Measurements from ENCODE around the gene MOBP. TPM values are rescaled to one million over a fixed set of nuclear protein-coding genes. Genes with fewer than 3 reads are reported as not detected.

Gene MOBP
- total and polyA plus RNA-seq, 2 of the 8 experiments (the other 6 are each of a cell fraction or from before 2014, with no cell fraction given) = 0.06 to 0.50 TPM

DNA sequence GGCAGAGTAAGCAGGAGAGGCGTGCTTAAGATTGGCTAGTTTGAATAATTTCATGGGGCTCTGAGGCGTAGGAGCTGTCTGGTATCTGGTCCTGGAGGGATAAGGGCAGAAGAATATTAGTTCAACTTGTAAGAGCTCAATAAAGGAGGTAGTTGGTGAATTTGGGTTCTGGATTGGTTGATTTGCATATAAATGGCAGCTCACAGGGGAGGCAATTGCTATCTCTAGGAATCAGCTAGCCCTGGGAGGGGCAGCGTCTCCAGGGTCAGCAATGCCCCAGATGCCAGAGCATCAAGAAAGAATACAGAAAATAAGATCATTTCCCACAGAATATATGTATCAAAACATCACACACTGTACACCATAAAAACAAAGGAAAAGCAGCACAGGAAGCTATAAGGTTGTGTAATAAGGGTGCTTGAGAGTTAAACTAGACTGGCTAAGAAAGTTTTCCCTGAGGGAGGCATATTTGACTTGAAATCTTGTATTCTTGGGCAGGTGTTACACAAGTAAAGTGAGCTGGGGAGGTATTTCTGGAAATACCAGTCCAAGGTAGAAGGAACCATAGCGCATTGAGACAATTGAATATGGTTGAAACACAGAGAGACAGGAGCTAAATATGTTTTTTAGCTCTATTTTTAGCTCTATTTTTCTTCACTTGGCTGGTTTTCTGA lies 6.1 kb downstream of the MOBP start (continued):
- TF ChIP-seq POU5F1 (IDR thresholded peaks at IDR 0.05; ENCODE audit: low read depth, low read length) (peak; percentile 72), ASH2L (IDR thresholded peaks at IDR 0.05; ENCODE audit: low read length) (no peak), JUN (IDR thresholded peaks at IDR 0.05; ENCODE audit: low read depth, low read length) (peak; percentile 43; the same call in 1 of the 2 replicates), BCL11A (IDR thresholded peaks at IDR 0.05; ENCODE audit: low read depth in 2 of 2, low read length in 2 of 2) (no peak), RFX5 (IDR thresholded peaks at IDR 0.05; ENCODE audit: borderline replicate concordance, low read depth, low read length) (no peak), KDM5A (IDR thresholded peaks at IDR 0.05; ENCODE audit: low read length) (no peak), TEAD4 (IDR thresholded peaks at IDR 0.05; ENCODE audit: low read depth, low read length) (no peak), SP1 (IDR thresholded peaks at IDR 0.05; ENCODE audit: low read depth, low read length) (0 out of 2 replicates have a peak, but pooled peaks have one; percentile 24)
- TF ChIP-seq, protein P1, sequence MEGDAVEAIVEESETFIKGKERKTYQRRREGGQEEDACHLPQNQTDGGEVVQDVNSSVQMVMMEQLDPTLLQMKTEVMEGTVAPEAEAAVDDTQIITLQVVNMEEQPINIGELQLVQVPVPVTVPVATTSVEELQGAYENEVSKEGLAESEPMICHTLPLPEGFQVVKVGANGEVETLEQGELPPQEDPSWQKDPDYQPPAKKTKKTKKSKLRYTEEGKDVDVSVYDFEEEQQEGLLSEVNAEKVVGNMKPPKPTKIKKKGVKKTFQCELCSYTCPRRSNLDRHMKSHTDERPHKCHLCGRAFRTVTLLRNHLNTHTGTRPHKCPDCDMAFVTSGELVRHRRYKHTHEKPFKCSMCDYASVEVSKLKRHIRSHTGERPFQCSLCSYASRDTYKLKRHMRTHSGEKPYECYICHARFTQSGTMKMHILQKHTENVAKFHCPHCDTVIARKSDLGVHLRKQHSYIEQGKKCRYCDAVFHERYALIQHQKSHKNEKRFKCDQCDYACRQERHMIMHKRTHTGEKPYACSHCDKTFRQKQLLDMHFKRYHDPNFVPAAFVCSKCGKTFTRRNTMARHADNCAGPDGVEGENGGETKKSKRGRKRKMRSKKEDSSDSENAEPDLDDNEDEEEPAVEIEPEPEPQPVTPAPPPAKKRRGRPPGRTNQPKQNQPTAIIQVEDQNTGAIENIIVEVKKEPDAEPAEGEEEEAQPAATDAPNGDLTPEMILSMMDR (IDR thresholded peaks at IDR 0.05; ENCODE audit: control extremely low read depth in 1 of 3, insufficient read depth in 1 of 3, low read depth in 1 of 3, low read length in 3 of 3) = no peak

Measured in H1 (cell line).